ENCODE measurements around the gene DSCAML1.

Gene DSCAML1

DNA sequence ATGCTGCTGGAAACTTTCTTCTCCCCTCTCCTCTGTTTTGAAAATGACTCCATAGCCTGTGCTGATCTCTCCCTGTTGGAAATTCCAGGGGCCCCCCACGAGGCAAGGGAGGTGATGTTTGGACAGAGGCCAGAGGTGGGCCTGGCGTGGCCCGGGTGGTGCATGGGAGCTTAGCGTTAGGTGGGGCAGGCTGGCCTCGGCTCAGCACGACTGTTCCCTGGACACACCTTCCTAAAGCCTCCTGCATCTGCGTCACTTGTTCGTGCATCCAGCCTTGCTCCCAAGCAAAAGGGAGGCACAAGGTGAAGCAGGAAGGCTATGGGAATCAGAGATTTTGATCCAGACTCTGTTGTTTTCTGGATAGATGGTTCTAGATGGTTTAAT is 334.2 kb downstream of the DSCAML1 start:
- DNase-seq = no peak
- Histone ChIP-seq H3K27me3 (replicated peaks) (no peaks in the 10 kb centered on the region), H3K27ac (no peak overlapping the region), H3K4me3 (ENCODE audit: low read depth, low read length) (no peak overlapping the region), H3K36me3 (replicated peaks) (no peaks in the 10 kb centered on the region)
- TF ChIP-seq CTCF (IDR thresholded peaks at IDR 0.05; ENCODE audit: low read depth, low read length, missing control alignments) = no peak
- in situ Hi-C loops (cut with HindIII; ENCODE audit: low pct_ligation_motif_present, low sequenced_read_pairs) = no loop called here

DNA sequence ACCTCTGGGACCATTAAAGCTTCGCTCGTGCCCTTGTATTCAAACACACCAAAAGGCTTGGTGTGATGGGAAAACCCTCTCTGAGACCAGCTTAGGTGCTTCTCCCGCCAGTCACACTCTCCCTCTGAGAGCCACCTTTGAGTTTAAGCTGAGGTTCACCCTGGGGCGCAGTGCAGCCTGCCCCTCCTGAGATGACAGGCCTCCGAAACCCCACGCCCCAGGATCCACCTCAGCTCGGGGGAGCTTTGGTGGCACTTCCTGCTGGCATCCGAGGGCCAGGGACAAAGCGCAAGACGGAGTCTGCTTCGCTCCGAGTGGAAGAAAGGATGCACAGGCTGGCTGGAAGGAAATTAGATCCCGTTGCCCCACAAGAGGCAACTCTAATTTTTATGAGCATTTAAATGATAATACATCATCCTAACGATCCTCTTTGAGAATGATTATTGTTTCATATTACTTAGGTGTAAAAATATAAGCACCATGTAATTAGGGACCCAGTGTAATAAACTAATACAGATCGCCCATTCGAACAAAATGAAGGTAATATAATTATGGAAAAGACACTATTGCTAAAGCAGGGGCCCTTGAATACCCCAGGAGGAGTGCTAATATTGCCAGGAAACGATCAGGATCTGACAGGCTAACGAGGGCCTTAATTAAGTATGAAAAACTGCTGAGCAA is 334.7 kb downstream of the DSCAML1 start:
- no peak overlapping the region for H3K27ac ChIP-seq
- H3K27me3 ChIP-seq (replicated peaks) = no peaks in the 10 kb centered on the region
- DNase-seq = no peak
- TF ChIP-seq CTCF (IDR thresholded peaks at IDR 0.05; ENCODE audit: low read depth, low read length, missing control alignments) = no peak
- no peak overlapping the region for H3K4me3 ChIP-seq (ENCODE audit: low read depth, low read length)
- no peaks in the 10 kb centered on the region for H3K36me3 ChIP-seq (replicated peaks)
- in situ Hi-C loops (cut with HindIII; ENCODE audit: low pct_ligation_motif_present, low sequenced_read_pairs) = no loop called here

GRCh38 chr11:117461396-117462182 is 335.4 kb downstream of the DSCAML1 start:
- Histone ChIP-seq H3K36me3 (replicated peaks) (no peaks in the 10 kb centered on the region), H3K27ac (no peak overlapping the region), H3K27me3 (replicated peaks) (no peaks in the 10 kb centered on the region), H3K4me3 (ENCODE audit: low read depth, low read length) (no peak overlapping the region)
- TF ChIP-seq CTCF (IDR thresholded peaks at IDR 0.05; ENCODE audit: low read depth, low read length, missing control alignments) = no peak
- no peak for DNase-seq
- in situ Hi-C loops (cut with HindIII; ENCODE audit: low pct_ligation_motif_present, low sequenced_read_pairs) = no loop called here

DNA sequence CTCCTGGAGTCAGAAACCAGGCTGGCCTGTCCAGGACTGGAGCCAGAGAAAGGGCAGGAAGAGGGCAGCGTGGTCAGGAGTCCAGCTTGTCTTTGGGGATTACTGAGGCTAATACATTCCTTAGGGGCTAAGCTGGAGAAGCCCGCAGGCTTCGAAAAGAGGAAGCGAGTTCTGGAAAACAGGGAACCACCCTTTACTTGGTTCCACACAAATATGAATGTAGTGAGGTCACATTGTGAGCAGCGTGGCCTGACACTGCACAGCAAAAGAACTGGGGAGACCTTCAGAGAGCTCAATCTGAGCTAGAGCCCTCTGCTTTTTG is 337.1 kb downstream of the DSCAML1 start:
- in situ Hi-C loops (cut with HindIII; ENCODE audit: low pct_ligation_motif_present, low sequenced_read_pairs) = no loop called here
- no peak for DNase-seq
- Histone ChIP-seq H3K36me3 (replicated peaks) (no peaks in the 10 kb centered on the region), H3K4me3 (ENCODE audit: low read depth, low read length) (no peak overlapping the region), H3K27ac (no peak overlapping the region), H3K27me3 (replicated peaks) (no peaks in the 10 kb centered on the region)
- TF ChIP-seq CTCF (IDR thresholded peaks at IDR 0.05; ENCODE audit: low read depth, low read length, missing control alignments) = no peak

DNA sequence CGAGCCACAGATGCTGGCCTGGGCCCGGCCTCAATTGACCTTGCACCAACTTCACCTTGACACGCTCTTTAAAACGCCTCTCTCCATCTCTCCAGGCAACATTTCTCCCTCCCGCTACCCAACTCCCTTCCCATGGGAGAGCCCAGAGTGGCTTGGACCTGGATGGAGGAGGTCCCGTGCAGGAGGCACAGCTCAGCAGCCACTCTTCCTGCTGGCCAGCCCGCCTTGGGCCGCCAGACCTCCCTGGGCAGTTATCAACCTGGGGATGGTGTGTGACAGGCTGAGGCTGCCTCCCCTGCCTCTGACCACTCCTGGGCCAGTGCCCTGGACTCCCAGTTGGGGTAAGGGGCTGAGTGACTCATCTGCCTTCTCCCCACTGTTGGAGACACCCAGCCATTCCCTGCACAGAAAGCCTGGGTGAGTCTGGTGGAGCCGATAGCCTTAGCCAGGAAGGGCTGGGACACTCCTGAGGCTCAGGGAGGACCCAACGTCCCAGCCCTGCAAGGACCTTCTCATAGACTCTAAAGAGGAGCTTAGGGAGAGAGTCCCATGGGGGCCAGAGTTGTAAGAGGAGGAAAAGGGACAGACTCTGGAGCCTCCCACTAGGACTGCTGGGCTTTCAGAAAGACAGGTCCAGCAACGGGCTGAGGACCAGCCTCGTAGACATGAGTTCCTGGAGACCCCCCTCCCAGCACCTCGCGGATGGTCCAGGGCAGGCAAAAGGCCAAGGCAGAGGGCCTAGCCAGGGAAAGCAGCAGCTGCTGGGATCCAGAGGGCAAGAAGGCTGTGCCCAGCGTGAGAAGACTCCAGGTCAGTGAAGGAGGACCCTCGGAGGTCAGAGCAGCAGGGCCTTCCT is 337.7 kb downstream of the DSCAML1 start:
- no peak overlapping the region for H3K27ac ChIP-seq
- H3K4me3 ChIP-seq (ENCODE audit: low read depth, low read length) = no peak overlapping the region
- no peaks in the 10 kb centered on the region for H3K27me3 ChIP-seq (replicated peaks)
- in situ Hi-C loops (cut with HindIII; ENCODE audit: low pct_ligation_motif_present, low sequenced_read_pairs) = no loop called here
- no peaks in the 10 kb centered on the region for H3K36me3 ChIP-seq (replicated peaks)
- TF ChIP-seq CTCF (IDR thresholded peaks at IDR 0.05; ENCODE audit: low read depth, low read length, missing control alignments) = no peak
- DNase-seq = no peak

Measured in brain microvascular endothelial cell (primary cell).